HG03378 (cell line): ENCODE data around the gene DYNLT1.
"Not testable (repeated sequence)": the region's sequence is repeated elsewhere in the genome, so short reads cannot be mapped to it uniquely, and the experiment has no call there.

ENCODE experiments used
- ATAC-seq: cut with Tn5 transposase; IDR thresholded peaks from one replicate; pipeline ENCODE4 v1.9.1; 2021; ENCODE audit warnings: mild to moderate bottlenecking, moderate library complexity; ENCODE audit not compliant: unreplicated experiment

DYNLT1 gene

DNA sequence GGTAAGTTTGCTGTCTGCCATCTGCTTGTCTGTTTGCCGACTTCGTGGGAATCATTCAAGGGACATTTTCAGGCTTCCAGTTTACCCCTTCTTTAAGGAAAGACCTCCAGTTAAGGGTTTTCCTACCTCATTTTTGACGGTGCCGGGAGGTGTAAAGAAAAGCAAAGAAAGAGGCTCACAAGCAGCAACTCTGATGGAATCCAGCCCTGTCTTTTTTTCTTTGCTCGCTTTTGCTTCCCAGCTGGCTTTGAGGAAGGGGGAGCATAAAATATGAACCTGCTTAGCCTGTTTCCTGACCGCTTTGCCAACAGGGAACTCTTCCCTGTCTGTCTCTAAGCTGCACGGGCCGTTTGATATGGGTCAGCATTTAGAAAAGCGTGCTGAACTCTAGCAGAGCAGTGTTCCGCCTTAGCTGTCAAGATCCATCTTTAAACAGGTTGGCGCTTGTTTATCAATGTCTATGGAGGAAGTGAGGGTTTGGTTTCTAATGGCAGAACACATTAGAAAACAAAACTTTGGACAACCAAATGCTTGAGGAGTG is 19.2 kb upstream of the DYNLT1 start:
- ATAC-seq = no peak

DNA sequence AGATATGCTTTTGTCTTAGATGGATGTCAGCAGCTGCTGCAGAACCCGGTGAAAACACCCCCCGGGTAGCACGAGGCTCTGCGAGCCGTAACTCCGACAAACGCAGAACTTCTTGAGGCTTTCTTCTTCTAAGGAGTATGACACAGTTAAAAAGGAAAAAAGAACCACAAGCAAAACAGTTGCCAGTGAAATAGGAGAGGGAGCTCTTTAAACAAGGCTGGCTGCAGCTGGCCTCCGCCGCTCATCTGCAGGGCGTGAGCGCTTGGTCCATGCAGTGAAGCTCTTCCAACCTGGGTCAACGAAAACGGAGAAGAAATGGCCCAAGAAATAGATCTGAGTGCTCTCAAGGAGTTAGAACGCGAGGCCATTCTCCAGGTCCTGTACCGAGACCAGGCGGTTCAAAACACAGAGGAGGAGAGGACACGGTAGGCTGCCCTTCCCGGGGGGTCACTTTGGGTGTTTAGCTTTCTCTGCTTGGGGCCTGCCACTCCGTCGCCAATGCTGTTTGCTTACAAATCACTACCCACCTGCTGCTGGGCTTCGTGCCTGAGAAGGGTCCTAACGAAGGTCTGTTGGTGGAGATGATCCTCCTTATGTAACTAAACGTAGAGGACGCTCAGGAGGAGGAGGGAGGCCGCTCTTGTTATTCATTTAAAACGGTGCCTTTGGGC is 18.5 kb upstream of the DYNLT1 start:
- ATAC-seq = no peak

DNA sequence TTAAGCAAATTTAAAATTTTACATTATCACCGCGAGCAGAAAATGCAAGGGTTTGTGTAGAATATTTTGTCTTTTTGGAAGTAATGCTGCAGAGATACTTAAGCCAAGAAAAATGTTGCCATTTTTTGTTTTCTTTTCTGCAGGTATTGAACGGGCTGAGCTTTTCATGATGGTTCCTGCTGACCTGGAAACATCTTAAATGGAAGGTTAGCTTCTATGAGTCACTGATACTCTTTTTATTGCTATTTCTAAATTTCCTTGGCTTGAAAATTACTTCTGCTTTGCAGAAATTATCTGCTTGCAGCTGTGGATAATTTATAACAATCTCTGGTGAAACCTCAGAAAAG is 18.0 kb upstream of the DYNLT1 start:
- ATAC-seq = no peak

DNA sequence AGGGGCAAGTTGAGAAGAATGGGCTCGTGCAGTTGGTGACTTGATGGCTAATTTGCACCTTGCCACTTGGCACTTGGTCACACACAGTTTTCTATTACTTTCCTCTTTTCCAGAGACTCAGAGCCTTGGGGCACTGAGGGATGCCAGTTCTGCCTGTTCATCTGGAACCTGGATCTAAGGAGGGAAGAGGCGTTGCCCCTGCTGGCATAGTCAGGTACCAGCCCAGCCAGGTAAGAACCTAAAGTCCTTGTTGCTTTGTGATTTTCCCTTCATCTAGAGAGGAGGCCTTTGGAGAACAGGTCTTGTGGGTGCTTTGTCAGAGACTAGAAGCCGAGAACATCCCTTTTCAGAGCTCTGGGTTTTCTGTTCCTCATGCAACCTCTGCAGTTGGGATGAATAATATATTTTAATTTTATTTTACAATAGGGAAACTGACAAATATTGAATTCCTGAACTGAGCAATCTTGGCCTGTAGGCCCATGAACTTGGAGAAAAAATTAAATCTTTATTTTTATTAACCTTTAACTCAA is 16.7 kb upstream of the DYNLT1 start:
- ATAC-seq = no peak

DNA sequence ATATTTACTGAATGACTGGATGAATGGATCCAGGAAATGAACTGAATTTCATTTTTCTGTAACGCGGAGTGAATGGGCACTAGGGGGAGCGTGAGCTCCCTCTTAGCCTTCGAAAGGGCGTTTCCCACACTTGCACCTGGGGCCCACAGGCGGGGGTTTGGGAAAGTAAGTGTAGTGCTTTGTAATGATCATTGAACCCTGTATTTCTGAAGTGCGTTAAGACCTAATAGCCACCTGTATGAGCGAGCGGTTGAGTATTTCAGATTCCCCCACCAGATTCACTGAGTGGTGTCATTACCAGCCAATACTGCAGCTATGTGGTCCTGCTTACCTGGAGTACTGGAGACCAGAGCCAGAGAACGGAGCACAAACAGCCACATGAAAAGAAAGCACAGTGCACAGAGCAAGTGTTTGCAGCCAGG is 15.8 kb upstream of the DYNLT1 start:
- no peak for ATAC-seq

DNA sequence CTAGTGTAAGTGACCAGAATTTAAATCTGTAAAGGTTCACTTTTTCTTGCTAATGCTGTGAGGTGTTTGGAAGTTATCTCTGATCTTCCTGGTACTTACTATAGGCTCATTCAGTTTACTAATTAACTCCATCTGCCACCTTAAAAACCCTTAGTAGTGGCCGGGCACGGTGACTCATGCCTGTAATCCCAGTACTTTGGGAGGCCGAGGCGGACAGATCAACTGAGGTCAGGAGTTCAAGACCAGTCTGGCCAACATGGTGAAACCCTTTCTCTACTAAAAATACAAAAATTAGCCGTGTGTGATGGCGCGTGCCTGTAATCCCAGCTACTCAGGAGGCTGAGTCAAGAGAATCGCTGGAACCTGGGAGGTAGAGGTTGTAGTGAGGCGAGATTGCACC is 12.4 kb upstream of the DYNLT1 start:
- not testable (repeated sequence) for ATAC-seq

DNA sequence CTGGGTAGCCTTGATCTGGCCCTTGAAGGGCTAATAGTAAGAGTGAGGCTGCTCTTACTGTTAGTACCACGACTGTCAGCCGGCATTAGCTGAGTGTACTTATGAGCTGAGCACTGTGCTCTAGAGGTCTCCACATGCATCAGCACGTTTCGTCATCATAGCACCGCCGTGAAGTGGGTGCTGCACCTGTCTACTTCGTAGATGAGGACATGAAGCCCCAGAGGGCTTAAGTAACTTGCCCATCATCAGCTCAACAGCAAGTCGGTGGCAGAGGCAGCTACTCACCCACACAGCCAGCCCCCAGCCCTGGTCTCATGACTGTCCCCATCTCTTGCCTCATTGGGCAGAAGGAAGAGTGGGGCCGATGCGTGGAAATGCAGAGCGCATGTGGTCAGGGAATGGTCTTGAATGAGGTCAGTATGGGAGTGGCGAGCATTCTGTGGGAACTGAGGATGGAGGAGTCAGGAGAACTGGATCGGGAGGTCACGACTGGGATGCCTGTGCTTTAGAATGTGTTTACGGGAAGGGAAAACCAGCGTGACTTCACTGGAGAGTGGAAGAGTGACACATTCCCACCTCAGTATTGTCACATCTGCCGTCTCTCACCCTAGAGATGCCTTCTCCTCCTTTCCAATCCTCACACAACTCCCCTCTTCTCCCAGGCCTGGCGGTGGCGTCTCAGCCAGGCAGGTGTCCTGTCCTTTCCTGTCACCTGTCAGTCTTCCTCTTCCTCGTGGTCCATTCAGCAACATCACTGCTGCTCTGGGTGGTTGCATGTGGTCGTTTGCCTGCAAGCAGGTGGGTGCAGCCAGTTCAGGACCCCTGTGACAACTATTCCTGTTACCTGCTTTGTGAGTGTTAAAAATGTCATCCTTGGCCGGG is 11.3 kb upstream of the DYNLT1 start:
- ATAC-seq = no peak

DNA sequence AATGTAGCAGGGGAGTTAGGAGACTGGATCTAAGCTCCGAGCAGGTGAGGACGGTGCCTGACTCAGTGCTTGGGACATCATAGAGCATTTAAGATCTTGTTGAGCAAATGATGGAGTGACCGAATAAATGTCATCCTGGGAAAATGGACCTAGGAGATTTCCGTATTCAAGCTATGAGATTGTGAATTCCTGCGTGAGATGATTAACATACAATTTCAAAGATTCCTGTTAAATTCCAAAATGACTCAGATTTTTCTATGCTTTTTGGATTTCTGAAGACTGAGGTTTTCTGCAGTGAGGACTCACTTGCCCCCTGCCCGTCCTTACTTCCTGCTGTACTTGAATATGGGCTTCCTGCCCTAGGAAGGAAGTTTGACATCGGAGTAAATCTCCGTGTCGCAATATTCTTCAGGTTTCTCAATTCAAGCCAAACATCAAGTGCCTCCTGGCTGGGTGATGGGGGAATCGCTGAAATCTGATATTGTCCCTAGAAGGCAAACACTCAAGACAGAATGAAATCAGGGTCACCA is 10.5 kb upstream of the DYNLT1 start:
- no peak for ATAC-seq

DNA sequence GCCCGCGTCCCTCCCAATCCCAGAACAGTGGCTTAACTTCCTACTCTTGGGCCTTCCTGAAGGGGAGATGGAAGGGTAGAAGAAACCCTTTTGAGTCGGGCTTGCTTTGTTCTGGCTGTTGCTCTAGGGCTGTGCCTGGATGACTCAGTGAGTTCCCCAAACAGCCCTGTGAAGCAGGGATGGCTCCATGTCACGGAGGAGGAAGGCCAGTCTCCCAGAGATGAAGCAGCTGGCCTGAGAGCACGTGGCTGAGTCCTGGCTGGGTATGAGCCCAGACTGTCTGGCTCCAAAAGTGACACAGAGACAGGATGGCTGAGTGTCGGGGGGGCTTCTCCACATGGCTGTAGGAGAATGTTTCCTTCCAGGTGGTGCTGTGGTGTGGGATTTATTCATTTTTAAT is 10.0 kb upstream of the DYNLT1 start:
- no peak for ATAC-seq

DNA sequence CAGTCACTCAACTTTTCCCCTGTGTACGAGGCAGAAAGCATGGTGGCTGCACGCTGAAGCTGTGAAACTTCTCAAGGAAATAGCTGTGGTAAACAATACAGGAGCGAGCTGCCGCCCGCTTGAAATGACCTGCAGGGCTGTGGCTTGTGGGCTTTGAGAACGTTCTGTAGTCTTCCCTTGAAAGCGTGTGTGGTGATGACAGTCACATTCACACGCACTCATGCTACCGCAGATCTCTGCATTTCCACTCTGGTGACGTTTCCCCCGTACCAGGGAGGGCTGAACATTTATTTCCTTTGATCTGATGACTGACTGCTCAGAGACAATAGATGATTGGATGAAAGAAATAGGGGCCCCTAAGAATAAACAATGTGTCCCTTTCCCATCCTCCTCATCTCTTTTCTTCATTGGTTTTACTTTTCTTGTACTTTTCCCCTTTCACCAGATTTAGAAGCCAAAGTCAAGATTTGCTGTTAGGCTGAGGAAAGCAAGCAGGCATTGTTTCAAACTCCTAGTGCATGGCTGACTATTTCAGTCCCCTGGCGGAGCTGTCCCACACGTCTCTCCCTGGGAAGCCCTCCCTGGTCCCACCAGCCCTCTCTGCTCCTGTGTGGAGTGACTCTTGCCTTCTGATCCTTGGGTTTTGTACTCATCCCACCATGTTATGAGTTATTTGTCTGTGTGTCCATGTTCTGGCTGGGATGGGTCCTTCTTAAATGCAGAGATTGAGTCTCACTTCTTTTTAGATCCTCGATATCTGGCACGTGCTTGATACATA is 9.2 kb upstream of the DYNLT1 start:
- peak; percentile 58 for ATAC-seq

DNA sequence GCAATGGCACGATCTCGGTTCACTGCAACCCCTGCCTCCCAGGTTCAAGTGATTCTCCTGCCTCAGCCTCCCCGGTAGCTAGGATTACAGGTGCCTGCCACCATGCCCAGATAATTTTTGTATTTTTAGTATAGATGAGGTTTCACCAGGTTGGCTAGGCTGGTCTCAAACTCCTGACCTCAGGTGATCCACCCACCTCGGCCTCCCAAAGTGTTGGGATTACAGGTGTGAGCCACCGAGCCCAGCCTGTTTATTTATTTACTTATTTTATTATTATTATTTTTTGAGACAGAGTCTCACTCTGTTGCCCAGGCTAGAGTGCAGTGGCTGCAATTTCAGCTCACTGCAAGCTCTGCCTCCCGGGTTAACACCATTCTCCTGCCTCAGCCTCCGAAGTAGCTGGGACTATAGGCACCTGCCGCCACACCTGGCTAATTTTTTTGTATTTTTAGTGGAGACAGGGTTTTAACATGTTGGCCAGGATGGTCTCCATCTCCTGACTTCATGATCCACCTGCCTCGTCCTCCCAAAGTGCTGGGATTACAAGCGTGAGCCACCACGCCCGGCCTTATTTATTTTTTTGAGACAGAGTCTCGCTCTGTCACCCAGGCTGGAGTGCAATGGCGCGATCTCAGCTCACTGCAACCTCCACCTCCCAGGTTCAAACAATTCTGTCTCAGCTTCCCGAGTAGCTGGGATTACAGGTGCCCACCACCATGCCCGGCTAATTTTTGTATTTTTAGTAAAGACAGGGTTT is 7.6 kb upstream of the DYNLT1 start:
- ATAC-seq = not testable (repeated sequence)

DNA sequence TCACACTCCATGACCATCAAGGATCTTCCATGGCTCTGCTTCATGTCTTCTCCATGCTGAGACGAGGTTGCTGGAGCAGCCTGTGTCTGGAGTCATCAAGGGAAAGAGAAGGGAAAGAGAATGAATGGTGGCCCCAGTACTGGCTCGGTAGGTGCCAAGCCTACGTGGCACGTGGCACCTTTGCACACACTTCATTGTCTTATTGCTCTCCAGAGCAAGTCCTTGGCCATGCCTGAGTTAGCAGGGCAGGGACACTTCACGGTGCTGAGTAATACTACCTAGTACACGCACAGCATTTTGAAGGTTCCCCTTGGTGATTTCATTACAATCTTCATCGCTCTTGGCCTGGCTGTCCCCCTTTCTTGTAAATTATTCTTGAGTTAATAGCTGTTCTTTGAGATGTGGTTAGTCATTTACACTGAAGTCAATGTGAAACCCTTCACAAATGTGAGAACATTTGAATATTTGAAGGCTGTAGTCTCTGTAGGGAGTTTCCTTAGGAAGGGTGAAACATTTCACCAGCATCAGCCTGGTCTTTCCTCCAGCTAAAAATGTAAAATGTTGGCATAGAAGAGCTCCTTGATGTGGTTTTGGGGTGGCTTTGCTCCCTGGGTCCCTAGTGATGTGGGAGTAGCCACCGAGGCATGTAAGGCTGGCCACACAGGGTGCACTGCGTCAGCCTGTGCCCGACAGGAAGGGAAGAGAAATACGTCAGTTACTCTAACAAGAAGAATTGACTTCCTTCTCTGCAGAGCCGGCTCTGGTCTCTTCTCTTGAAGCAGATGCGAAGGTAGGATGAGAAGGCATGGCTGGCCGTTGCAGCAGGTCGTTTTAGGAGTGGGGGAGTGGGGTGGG is 5.0 kb upstream of the DYNLT1 start, which contains the start of gene SYTL3:
Gene SYTL3 (plus strand): TSS at position 766 of the 855 bp plus-strand sequence. CDS start 13,215 bp downstream, outside the sequence.
- ATAC-seq = peak; percentile 48

DNA sequence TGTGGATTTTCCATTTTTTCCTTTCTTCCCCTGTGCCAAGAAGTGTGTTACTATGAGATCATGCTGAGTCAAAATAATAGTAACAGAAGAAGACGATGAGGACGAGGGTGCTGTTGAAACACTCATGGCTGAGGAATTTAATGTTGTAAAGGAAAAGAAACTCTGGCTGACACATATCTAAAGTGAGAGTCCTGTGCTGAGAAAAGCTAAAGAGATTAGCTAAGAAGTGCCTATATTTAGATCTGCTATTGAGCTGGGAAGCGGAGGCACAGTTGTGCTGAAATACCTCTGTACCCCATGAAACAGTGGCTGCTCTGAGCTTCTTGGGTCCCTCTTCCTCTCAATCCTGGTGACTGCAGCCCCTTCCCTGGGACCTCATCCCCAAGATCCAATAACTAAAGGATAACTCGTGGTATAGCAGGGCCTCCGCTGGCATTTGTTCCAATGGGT is 4.2 kb upstream of the DYNLT1 start:
- peak; percentile 40 for ATAC-seq

DNA sequence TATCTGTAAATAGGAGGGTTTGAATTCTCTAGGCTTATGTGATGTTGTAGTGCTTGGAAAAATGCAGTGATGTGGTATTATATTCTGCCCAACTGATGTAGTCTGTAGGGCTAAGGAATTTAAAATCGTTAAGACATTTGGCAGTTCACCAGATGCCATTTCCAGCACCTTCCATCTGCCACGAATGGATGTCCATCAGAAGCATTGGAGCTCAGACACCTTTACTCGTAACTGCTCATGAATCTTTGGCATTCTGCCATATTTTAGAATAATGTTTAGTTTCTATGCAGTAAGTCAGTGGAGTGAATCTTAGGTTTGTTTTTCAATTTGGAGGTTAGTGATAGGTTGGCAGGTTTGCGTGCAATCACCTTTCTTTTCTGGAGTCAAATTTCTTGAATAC is 3.0 kb upstream of the DYNLT1 start:
- ATAC-seq = no peak

DNA sequence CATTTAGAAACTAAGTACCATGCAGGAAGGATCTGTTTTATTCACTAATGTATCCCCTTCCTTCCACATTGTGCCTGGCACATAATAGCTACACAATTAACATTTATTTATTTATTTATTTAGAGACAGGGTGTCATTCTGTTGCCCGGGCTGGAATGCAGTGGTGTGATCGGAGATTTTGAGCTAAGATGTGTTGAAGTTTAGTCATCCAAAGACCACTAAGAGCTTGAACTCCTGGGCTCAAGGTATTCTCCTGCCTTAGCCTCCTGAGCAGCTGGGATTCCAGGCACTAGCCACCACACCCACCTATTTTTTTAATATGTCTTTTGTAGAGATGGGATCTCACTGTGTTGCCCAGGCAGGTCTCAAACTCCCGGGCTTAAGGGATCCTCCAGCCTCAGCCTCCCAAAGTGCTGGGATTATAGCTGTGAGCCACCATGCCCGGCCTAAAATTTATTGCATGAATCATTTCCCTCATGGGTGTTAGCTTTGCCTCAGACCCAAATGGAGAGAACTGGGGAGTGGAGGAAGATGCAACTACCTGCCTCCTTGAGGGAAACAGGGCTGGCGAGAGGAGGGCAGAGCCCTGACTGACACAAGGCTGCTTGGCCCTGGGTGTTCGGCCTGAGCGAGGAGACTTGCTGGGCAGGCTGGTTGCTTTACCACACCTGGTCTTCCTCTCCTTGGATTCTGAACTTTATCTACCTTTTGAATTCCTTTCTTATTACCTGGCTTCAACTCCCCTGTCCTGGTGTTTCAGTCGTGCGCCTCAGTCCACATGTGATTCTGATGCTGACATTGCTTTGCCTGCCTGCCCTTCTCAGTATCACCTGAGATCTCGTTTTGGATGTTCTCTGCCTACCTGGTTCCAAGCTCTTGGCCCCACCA is 1.7 kb upstream of the DYNLT1 start:
- ATAC-seq = no peak

DNA sequence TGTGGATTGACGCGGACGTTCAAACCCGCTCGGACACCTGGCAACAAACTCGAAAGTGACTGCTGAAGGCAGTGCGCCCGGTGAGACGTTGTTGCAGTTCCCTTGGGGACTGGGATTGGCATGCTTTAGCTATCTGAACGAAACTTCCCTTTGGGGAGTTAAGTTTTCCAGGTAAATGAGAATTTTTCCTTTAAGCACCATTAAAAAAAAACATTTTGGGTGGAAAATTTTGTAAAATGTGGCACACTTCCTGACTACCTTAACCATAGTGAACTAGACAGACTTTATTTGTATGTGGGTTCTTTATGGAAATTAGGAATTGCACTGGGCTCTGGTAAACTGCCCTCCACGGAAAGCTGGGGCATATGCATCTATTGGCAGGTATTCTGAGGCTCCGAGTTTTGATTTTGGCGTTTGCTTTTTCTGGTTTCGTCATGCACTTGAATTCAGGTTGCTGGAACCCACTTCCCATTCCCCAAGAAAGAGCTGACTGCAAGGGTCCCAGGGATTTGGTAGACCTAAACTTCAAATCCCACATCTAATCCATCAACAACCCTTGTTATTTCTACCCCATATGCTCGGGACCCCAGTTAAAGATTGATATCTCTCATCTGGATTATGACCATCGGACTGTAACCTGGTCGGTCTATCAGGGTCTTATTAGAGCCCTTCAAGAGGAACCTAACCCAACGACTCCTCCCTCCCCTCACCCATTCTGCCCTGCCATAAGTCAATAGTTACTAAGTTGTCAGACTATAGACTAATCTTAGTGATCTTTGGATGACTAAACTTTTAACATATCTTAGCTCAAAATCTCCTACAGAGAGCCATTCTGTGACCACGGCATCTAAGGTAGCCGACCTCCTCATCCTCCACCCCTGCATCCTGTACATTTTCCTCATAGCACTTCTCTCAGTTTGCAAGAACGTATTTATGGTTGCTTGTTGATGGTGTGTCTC is 800 bp upstream of the DYNLT1 start:
- ATAC-seq = no peak

DNA sequence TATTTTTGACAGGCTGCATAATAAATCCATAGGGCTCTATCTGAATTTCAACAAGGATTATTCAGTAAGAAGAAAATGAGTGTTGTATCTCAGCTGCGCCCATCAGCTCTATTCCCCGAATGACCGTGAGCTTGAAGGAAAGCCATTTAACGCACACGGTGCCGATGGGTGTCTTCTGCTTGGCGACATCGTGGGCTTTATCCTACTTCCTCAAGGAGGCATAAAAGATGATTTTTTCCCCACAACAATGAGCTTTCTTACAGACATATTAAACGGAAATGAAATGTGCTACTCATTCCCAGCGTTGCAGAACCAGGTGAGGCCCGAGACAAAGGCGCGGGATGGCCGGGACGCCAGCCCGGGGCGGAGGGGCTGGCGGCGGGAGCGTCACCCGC is 710 bp downstream of the DYNLT1 start:
- ATAC-seq = no peak
